Posterior vena cava (tissue), 2 donors: ENCODE measurements around the gene NUDT21. TPM values are rescaled to one million over a fixed set of nuclear protein-coding genes. Genes with fewer than 3 reads are reported as not detected.
"Not testable (repeated sequence)": the region's sequence is repeated elsewhere in the genome, so short reads cannot be mapped to it uniquely, and the experiment has no call there.

Experiments
- DNase-seq: peaks from one replicate; pipeline ENCODE4 v3.0.0-alpha.2; 2020; ENCODE audit warnings: low spot score
- intact Hi-C, 2 donors: fragments of 100-400 bp; cut with DNase I; formaldehyde crosslinking; loops; one replicate each; pipeline versions ENCODE4 v1.14.1 to v1.14.2; 2022 to 2023
- long read RNA-seq, 2 donors: library from polyadenylated mRNA; unstranded; transcript quantifications; one replicate each; pipeline ENCODE4 v2.0.0, GENCODE V29; 2020 to 2021
- total RNA-seq, 2 donors: library from RNA; stranded (reverse); fragmentation: NEBNext Ultra II Directional; extraction: Animal tissue kit (Norgen Biotek cat#: 25700); gene quantifications; one replicate each; pipeline ENCODE4 v1.2.1, GENCODE V29; 2021
- donor health status: DM: yes; HTN: yes; CAD: no.
- donor health status: DM: yes; HTN: yes; CAD: no.

NUDT21 gene
- 10 to 100 TPM; 75.5 to 76.3 TPM for total RNA-seq
- long read RNA-seq, donor 1, full-length matches to known transcripts: 14 of 19 reads
- long read RNA-seq, donor 1, partial matches to known transcripts: 4 of 19 reads
- long read RNA-seq, donor 1, other reads (novel, unspliced or antisense): 1 of 19 reads
- long read RNA-seq, donor 2, full-length matches to known transcripts: 18 of 22 reads
- long read RNA-seq, donor 2, partial matches to known transcripts: 0 of 22 reads
- long read RNA-seq, donor 2, other reads (novel, unspliced or antisense): 4 of 22 reads

DNA sequence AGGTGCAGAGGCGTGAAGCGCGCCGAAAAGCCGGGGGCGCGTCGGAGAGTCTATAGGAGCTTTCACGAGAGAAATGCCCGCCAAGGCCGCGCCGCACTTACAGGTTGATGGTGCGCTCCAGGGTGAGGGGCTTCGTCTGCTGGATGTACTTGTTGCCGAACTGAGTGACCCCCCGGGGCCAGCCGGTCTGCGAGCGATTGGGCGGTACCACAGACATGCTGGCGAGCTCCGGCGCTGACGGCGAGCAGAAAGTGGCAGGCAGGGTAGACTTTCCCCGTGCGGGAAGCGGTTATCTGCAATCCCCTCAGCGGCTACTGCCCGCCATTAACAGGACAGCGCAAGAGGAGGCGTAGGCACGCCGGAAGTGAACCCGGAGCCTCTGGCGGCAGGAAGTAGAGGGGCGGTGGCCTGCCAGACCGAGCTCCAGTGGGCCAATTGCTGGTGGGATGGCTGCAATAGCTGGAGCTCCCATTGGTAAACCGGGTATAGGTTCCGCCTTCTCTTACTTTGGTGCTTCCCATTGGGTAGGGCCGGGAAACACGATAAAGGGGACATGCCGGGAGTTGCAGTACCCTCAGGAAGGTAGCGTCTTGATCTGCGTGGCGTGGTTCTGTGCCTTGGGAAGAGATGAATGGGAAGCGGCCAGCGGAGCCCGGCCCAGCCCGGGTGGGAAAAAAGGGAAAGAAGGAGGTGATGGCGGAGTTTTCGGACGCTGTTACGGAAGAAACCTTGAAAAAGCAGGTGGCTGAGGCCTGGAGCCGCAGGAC is at the start of gene NUDT21, which contains the start of gene OGFOD1:
TSS of gene NUDT21 (minus strand) at position 347 of the 767 bp plus-strand sequence. CDS start at position 217, 130 bp downstream.
TSS of gene OGFOD1 (plus strand) at position 569 of the 767 bp plus-strand sequence. CDS start at position 628, 59 bp downstream.
- peak; percentile 97 for DNase-seq
- intact Hi-C loops: no loop called here

GRCh38 chr16:56493815-56494214 is 42.7 kb upstream of the NUDT21 start:
- no peak for DNase-seq
- intact Hi-C loops: no loop called here

- no peak for DNase-seq
- intact Hi-C loops: no loop called here
These were observed 42.0 kb upstream of the NUDT21 start for GRCh38 chr16:56493126-56493525.

DNA sequence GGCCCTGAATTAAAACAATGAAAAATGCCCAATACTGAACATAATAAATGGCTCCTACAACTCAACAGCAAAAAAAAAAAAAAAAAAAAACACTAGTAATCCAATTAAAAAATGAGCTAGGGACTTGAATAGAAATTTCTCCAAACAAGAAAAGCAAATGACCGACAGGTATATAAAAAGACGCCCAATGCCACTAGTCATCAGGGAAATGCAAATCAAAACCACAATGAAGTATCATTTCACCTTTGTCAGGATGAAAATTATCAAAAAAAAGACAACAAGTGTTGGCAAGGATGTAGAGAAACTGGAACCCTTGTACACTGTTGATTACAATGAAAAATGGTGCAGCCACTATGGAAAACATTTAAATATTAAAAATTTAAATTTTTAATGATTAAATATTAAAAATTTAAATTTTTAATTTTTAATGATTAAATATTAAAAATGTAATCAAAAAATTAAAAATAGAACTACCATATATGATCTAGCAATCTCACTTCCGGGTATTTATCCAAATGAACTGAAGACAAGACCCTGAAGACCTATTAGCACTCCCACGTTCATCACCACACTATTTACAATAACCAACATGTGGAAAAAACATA is 40.6 kb upstream of the NUDT21 start:
- DNase-seq: no peak
- intact Hi-C loops: no loop called here

GRCh38 chr16:56488868-56489267 is 37.7 kb upstream of the NUDT21 start:
- intact Hi-C loops, DNase-seq: not testable (repeated sequence)

- intact Hi-C loops: no loop called here
- DNase-seq: no peak
These were observed 36.9 kb upstream of the NUDT21 start for GRCh38 chr16:56488035-56488434.

- intact Hi-C loops: no loop called here
- no peak for DNase-seq
These were observed 32.3 kb upstream of the NUDT21 start for GRCh38 chr16:56483394-56483793.

DNA sequence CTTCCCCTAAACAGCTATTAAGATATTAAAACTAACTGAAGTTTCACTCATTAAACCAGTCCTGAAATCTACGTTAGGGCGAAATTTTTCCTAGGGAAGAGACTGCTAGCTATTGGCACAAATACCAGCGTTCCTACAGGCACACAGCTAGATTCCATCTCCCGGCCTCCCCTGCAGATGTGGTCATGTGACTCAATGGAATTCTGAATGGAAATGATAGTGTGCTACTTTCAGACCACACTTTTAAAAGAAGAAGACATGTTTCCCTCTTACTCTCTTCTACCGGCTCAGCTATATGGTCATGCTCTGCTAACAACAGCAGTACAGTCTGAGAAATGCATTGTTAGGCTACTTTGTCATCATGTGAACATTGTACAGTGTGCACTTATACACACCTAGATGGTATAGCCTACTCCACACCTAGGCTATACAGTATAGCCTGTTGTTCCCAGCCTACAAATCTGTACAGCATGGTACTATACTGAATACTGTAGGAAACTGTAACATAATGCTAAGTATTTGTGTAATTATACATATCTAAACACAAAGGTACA is 31.6 kb upstream of the NUDT21 start:
- intact Hi-C loops: no loop called here
- DNase-seq: no peak

DNA sequence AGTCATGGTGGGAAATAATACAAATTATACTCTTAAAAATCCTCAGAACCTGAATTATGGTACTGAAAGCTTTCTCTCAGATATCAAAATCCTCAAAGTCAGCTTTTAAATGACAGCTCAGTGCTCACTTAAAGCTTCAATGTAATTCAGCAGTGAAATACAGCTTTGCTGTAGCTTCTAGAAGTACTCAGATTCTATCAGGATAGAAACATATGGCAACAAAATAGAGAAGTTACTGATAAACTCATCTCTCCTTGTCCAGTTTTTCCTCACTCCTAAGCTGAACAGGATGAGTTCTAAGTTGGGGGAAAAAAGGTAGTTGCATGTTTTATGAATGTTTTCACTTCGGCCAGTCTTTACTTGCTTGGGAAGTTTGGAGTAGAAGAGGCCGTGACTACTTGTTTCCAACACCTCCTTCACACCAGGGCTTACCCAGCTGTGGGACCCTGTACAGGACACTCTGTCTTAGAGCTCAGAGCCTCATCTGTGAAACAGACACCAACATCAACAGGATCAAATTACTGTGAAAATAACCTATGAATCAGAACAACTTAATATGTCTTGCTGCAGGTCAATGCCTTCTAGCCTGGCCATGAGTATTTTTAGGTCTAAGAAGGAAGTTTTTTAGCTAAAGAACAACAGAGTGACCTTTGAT is 30.5 kb upstream of the NUDT21 start:
- no peak for DNase-seq
- intact Hi-C loops: no loop called here

- no peak for DNase-seq
- intact Hi-C loops: no loop called here
These were observed 29.8 kb upstream of the NUDT21 start for GRCh38 chr16:56480776-56481467.

DNA sequence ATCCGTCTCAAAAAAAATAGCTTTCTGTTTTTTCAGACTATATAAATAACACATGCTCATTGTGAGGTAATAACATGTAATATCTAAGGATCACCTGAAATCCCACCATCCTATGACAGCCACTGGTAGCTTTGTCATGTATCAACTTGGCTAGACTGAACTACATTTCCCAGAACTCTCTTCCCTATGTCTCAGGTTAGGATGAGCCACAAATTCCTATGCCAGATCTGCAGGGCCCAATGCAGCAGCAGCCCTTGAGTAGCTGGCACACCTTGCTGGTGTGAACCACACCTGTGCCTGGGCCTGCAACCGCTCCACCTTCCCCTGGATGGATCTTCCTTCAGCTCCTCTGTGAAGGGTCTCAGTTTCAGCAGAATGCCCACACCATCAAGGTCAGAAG is 28.3 kb upstream of the NUDT21 start:
- no peak for DNase-seq
- intact Hi-C loops: no loop called here

- DNase-seq: no peak
- intact Hi-C loops: no loop called here
These were observed 27.3 kb upstream of the NUDT21 start for GRCh38 chr16:56478281-56479049.

DNA sequence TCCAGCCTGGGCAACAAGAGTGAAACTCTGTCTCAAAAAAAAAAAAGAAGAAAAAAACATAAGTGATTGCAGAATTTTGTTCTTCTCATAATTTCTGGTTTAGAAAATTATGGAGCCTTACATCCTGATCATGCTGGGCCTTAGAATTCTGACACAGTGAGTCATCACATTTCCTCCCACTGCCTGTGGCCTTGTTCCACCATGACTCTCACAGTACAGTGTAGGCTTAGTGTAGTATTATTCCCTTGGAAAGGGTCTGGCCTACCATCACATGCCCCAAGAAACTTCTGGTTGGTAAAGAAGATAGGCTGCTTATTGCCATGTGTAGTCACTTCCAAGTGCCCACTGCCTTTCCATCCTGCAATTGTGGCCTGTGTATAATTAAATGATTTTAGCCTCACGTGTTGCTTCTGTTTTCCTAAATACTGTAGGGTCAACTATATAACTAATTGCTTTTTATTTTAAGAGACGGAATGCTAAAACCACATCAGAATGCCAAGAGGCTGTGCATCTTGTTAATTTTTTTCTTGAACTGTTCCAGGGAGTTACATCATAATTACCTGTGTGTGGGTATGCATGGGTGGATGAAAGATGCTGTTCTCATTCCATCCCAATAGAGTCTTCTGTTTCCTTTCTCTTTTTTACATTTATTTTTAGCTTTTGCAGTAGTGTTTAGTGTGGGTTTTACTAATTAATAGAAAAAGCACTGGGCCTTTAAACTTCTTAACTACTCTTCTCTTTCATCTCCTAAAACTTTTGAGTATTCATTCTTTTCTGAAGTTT is 26.2 kb upstream of the NUDT21 start:
- intact Hi-C loops: no loop called here
- no peak for DNase-seq

DNA sequence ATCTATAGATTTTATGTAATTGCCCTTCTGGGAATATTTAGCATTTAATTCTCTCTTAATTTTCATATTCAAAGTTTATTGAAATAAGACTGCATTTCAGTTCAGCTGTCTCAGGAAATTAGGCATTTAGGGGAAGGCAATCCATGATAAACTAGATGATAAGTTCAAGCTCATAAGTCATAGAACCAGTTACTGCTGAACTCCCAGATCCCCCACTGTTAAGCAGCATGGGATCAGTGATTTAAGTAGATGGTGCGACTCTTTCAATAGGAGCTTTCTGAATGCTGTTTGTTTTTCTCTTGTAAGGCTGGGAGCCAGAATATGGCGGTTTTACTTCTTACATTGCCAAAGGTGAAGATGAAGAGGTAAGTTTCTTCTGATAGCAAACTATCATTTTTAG is 24.1 kb upstream of the NUDT21 start:
- DNase-seq: no peak
- intact Hi-C loops: no loop called here

- no peak for DNase-seq
- intact Hi-C loops: no loop called here
These were observed 19.5 kb upstream of the NUDT21 start for GRCh38 chr16:56470666-56471065.

GRCh38 chr16:56470232-56470631 is 19.1 kb upstream of the NUDT21 start:
- no peak for DNase-seq

DNA sequence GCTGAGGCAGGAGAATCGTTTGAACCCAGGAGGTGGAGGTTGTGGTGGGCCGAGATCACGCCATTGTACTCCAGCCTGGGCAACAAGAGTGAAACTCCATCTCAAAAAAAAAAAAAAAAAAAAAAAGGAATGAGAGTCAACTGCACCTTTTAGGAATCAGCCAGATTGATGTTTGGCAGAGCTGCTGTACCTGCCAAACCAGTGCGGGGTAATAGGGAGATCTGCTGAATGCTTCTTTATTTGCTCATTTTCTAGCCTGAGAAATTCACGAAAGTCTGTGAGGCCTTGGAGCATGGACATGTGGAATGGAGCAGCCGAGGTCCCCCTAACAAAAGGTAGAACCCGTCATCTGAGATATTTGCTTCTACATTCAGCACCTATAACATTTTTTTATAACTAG is 18.6 kb upstream of the NUDT21 start:
- no peak for DNase-seq
- intact Hi-C loops: loop anchor here in 1 of 2 donors (5.0 kb wide), 1 partner anchor 482 kb away; no protein-coding TSS in a partner anchor

More at GRCh38 chr16:56470232-56470631, 19.1 kb upstream of the NUDT21 start:
- intact Hi-C loops: no loop called here
